Activated CD4-positive, alpha-beta T cell treated with anti-CD3 and anti-CD28 coated beads, Interleukin-2, amount 50 U/mL, for 16 hours (primary cell): Measurements from ENCODE around the gene ZNF345.

Source experiments
- DNase-seq: peaks from one replicate; pipeline ENCODE4 v3.0.0-alpha.2; 2020

ZNF345 gene

GRCh38 chr19:36850559-36851442 lies at the start of gene ZNF345:
Gene ZNF345 (plus strand): TSS chr19:36850876. CDS start chr19:36876831, 25,955 bp downstream.
- peak; percentile 92 for DNase-seq

- DNase-seq = no peak
These were observed 45.3 kb upstream of the ZNF345 start for GRCh38 chr19:36805364-36805763.

- no peak for DNase-seq
These were observed 43.6 kb upstream of the ZNF345 start for GRCh38 chr19:36807029-36807428.

- DNase-seq = no peak
These were observed 31.5 kb upstream of the ZNF345 start for GRCh38 chr19:36819130-36819630.

GRCh38 chr19:36821758-36822157 lies 28.9 kb upstream of the ZNF345 start:
- no peak for DNase-seq

- no peak for DNase-seq
These were observed 17.2 kb upstream of the ZNF345 start for GRCh38 chr19:36833430-36833829.

GRCh38 chr19:36837176-36837905 lies 13.3 kb upstream of the ZNF345 start:
- DNase-seq = no peak

- peak; percentile 88 for DNase-seq
These were observed 12.5 kb upstream of the ZNF345 start, which contains the start of gene ZNF790 for GRCh38 chr19:36837906-36838783. Gene ZNF790 (minus strand): TSS chr19:36838387. CDS start chr19:36825619, 12,768 bp downstream.

GRCh38 chr19:36838784-36839324 lies 11.8 kb upstream of the ZNF345 start:
- no peak for DNase-seq

- DNase-seq = no peak
These were observed 2.7 kb upstream of the ZNF345 start for GRCh38 chr19:36847968-36848367.

- peak; percentile 91 for DNase-seq
These were observed 746 bp upstream of the ZNF345 start for GRCh38 chr19:36849701-36850558.

- no peak for DNase-seq
These were observed 1.2 kb downstream of the ZNF345 start for GRCh38 chr19:36851898-36852297.

GRCh38 chr19:36876993-36877938 lies 26.6 kb downstream of the ZNF345 start:
- no peak for DNase-seq

GRCh38 chr19:36891768-36892357 lies 41.2 kb downstream of the ZNF345 start:
- DNase-seq = no peak

GRCh38 chr19:36894849-36895383 lies 44.2 kb downstream of the ZNF345 start:
- DNase-seq = no peak

GRCh38 chr19:36898422-36898821 lies 47.7 kb downstream of the ZNF345 start:
- no peak for DNase-seq

GRCh38 chr19:36915992-36916830 lies 65.5 kb downstream of the ZNF345 start, which contains the start of the genes ZNF568 and ZNF829:
Gene ZNF568 (plus strand): TSS chr19:36916332. CDS start chr19:36922771, 6,439 bp downstream.
Gene ZNF829 (minus strand): TSS chr19:36916291. CDS start chr19:36915167, 1,124 bp downstream.
- DNase-seq = peak; percentile 92

- DNase-seq = no peak
These were observed 66.3 kb downstream of the ZNF345 start for GRCh38 chr19:36916991-36917390.
